ENCODE data around the gene GOLGA6L25. TPM values are rescaled to one million over a fixed set of nuclear protein-coding genes. Genes with fewer than 3 reads are reported as not detected.
"Not testable (repeated sequence)": the region's sequence is repeated elsewhere in the genome, so short reads cannot be mapped to it uniquely, and the experiment has no call there.

GOLGA6L25 gene, protein sequence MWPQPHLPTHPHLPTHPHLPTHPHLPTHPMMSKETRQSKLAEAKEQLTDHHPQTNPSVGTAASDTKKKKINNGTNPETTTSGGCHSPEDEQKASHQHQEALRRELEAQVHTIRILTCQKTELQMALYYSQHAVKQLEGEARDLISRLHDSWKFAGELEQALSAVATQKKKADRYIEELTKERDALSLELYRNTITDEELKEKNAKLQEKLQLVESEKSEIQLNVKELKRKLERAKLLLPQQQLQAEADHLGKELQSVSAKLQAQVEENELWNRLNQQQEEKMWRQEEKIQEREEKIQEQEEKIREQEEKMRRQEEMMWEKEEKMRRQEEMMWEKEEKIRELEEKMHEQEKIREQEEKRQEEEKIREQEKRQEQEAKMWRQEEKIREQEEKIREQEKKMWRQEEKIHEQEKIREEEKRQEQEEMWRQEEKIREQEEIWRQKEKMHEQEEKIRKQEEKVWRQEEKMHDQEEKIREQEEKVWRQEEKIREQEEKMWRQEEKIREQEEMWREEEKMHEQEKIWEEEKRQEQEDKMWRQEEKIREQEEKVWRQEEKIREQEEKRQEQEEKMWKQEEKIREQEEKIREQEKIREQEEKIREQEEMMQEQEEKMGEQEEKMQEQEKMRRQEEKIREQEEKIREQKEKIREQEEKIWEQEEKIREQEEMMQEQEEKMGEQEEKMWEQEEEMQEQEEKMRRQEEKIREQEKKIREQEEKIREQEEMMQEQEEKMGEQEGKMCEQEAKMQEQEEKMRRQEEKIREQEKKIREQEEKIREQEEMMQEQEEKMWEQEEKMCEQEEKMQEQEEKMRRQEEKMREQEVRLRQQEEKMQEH
- total RNA-seq, result not detected

GRCh38 chr15:28553268-28553667 lies at the start of gene GOLGA6L25:
Gene GOLGA6L25 (plus strand): TSS chr15:28553568. CDS start chr15:28553629, 61 bp downstream.
- H3K27ac Mint-ChIP-seq; H3K36me3 Mint-ChIP-seq (ENCODE audit: low read depth); CTCF ChIA-PET; POLR2A ChIA-PET; H3K4me3 Mint-ChIP-seq; H3K4me1 Mint-ChIP-seq; H3K27me3 Mint-ChIP-seq; H3K9me3 Mint-ChIP-seq; DNase-seq: not testable (repeated sequence)

- H3K4me3 Mint-ChIP-seq; CTCF ChIA-PET; H3K4me1 Mint-ChIP-seq; DNase-seq; POLR2A ChIA-PET; H3K36me3 Mint-ChIP-seq (ENCODE audit: low read depth); H3K27ac Mint-ChIP-seq; H3K9me3 Mint-ChIP-seq; H3K27me3 Mint-ChIP-seq: not testable (repeated sequence)
Observed at GRCh38 chr15:28508217-28508889, 45.0 kb upstream of the GOLGA6L25 start.

DNA sequence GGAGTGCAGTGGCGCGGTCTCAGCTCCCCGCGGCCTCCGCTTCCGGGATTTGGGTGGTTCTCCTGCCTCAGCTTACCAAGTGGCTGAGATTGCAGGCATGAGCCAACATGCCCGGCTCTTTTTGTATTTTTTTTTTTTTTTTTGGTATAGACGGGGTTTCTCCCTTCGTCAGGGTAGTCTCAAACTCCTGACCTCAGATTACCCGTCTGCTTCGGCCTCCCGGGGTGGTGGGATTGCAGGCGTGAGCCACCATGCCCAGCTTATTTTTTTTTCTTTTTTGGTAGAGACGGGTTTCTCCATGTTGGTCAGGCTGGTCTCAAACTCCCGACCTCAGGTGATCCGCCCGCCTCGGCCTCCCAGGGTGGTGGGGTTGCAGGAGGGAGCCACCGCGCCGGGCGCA lies 39.2 kb upstream of the GOLGA6L25 start:
- DNase-seq; H3K27me3 Mint-ChIP-seq; H3K27ac Mint-ChIP-seq; POLR2A ChIA-PET; H3K4me3 Mint-ChIP-seq; H3K36me3 Mint-ChIP-seq (ENCODE audit: low read depth); H3K4me1 Mint-ChIP-seq; CTCF ChIA-PET; H3K9me3 Mint-ChIP-seq: not testable (repeated sequence)

GRCh38 chr15:28515208-28515607 lies 38.2 kb upstream of the GOLGA6L25 start:
- POLR2A ChIA-PET; H3K9me3 Mint-ChIP-seq; DNase-seq; H3K4me3 Mint-ChIP-seq; H3K27ac Mint-ChIP-seq; CTCF ChIA-PET; H3K4me1 Mint-ChIP-seq; H3K27me3 Mint-ChIP-seq; H3K36me3 Mint-ChIP-seq (ENCODE audit: low read depth): not testable (repeated sequence)

DNA sequence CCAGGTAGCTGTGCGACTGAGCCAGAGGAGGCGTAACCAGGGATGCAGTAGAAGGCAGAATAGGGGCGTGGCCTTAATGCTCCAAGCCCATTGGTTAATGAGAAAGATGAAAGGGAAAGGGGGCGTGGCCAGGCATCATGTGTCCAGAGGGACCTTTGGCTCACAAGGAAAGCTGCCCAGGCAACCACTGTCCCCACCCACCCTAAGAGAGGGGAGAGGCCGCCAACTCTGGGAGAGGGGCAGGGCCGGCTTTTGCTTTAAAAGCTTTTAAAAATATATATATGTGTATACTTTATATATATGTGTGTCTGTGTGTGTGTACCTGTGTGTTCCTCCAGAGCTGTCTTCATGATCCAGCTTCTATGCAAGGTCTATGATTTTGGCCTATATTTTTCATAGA lies 20.4 kb upstream of the GOLGA6L25 start, which contains the start of gene GOLGA8G:
Gene GOLGA8G (minus strand): TSS at position 18 of the 400 bp plus-strand sequence. CDS start 62 bp downstream, outside the sequence.
- POLR2A ChIA-PET, H3K4me3 Mint-ChIP-seq, H3K27me3 Mint-ChIP-seq: not testable (repeated sequence)

DNA sequence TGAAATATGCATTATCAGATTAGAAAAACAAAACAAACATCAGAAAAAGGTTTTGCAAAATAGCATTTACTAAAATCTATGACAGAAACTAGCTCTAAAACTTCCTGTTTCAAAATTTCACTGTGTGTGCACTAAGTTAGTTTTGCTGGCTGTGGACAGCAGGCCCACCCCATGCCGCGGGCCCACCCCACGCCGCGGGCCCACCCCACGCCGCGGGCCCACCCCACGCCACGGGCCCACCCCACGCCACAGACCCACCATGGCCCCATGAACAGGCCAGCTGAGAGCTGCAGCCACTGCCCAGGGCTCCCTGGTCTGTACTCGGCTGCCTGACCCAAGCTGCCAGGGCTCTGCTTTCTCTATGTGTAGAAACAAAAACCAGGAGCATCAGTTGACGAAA lies 20.0 kb downstream of the GOLGA6L25 start:
- H3K36me3 Mint-ChIP-seq (ENCODE audit: low read depth); POLR2A ChIA-PET; H3K27ac Mint-ChIP-seq; DNase-seq; H3K4me1 Mint-ChIP-seq; H3K9me3 Mint-ChIP-seq; CTCF ChIA-PET; H3K27me3 Mint-ChIP-seq; H3K4me3 Mint-ChIP-seq: not testable (repeated sequence)

More for the DNA sequence above, 20.4 kb upstream of the GOLGA6L25 start, which contains the start of gene GOLGA8G:
- DNase-seq; H3K27ac Mint-ChIP-seq; H3K36me3 Mint-ChIP-seq (ENCODE audit: low read depth); H3K4me1 Mint-ChIP-seq; H3K9me3 Mint-ChIP-seq; CTCF ChIA-PET: not testable (repeated sequence)

DNA sequence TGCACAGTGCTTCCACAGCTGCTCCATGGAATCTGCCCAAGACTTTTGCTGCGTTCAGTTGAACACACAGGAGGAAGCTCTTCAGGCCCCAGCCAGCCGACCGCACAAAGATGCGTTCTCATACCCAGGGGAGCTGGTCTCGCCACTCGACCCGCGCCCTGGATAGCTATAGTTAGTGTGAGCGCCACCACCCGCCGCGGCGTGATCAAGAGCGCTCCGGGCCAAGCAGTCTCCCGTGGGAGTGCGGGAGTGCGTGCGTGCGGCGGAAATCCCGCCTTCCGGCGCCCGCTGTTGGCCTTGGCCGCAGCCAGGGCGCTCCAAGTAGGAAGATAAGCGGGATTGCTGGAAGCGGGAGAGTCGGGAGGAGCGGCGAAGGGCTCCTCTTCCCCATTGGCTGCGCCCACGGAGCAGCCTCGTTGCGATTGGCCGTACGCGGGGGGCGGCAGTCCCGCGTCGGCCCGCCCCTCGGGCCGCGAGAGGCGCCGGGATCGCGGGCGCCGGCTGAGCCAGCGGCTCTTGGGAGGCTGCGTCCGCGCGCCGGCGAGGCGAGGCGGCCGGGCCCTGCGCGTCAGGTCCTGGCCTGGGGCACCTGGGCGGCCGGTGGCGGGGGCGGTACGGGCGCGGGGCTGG lies 35.7 kb downstream of the GOLGA6L25 start:
- POLR2A ChIA-PET; H3K9me3 Mint-ChIP-seq; H3K27me3 Mint-ChIP-seq; CTCF ChIA-PET; DNase-seq; H3K36me3 Mint-ChIP-seq (ENCODE audit: low read depth); H3K27ac Mint-ChIP-seq; H3K4me1 Mint-ChIP-seq; H3K4me3 Mint-ChIP-seq: not testable (repeated sequence)

GRCh38 chr15:28589769-28590168 lies 36.4 kb downstream of the GOLGA6L25 start:
- peak; percentile 11 for DNase-seq
- CTCF ChIA-PET, result not testable (repeated sequence)
- peak overlapping the region; percentile 93 for H3K27ac Mint-ChIP-seq

DNA sequence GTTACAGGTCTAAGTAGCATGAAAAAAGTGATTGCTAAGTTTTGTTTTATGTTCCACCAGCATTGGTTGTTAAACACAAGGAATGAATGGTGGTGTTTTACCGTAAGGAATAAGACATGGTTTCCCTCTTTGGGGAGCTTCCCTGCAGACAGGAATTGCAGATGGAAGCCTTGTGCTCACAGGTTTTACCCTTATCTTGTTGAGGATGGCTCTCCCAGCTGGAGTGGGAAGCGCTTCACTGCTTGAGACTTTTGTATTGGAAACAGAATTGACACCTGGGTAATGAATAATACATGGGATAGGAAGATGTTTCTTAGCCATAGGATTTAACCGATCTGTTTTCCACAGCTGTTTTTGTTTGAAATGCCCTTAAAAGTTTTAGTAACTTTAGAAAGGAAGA lies 39.0 kb downstream of the GOLGA6L25 start:
- H3K27me3 Mint-ChIP-seq; H3K27ac Mint-ChIP-seq; H3K4me1 Mint-ChIP-seq; POLR2A ChIA-PET; CTCF ChIA-PET; H3K36me3 Mint-ChIP-seq (ENCODE audit: low read depth); DNase-seq; H3K4me3 Mint-ChIP-seq; H3K9me3 Mint-ChIP-seq: not testable (repeated sequence)

More at GRCh38 chr15:28589769-28590168, 36.4 kb downstream of the GOLGA6L25 start:
- H3K4me3 Mint-ChIP-seq, result peak overlapping the region; percentile 81
- POLR2A ChIA-PET; H3K27me3 Mint-ChIP-seq; H3K9me3 Mint-ChIP-seq; H3K4me1 Mint-ChIP-seq; H3K36me3 Mint-ChIP-seq (ENCODE audit: low read depth): not testable (repeated sequence)

GRCh38 chr15:28593424-28594129 lies 40.2 kb downstream of the GOLGA6L25 start:
- DNase-seq; H3K9me3 Mint-ChIP-seq; H3K4me1 Mint-ChIP-seq; H3K36me3 Mint-ChIP-seq (ENCODE audit: low read depth); H3K27ac Mint-ChIP-seq; POLR2A ChIA-PET; CTCF ChIA-PET; H3K27me3 Mint-ChIP-seq; H3K4me3 Mint-ChIP-seq: not testable (repeated sequence)

DNA sequence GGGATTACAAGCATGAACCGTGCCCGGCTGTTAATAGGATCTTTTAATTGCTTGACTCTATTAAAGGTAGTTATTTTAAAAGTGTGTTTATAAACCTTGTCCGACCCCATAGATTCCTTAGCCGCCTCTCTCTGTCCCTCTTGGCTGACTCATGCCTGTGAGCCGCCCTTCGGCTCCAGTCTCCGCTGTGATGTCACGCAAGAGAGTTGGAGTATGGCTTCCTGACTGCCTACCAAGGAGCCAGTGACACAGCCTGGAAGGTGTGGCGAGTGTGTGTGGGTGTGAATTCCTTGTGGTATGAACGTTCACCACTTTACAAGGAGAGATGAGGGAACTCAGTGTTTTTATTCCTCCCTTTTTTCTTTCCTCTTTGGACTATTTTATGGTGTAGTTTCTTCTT lies 44.1 kb downstream of the GOLGA6L25 start:
- H3K9me3 Mint-ChIP-seq; CTCF ChIA-PET; H3K36me3 Mint-ChIP-seq (ENCODE audit: low read depth); DNase-seq; H3K27ac Mint-ChIP-seq; H3K27me3 Mint-ChIP-seq; H3K4me1 Mint-ChIP-seq; POLR2A ChIA-PET; H3K4me3 Mint-ChIP-seq: not testable (repeated sequence)

DNA sequence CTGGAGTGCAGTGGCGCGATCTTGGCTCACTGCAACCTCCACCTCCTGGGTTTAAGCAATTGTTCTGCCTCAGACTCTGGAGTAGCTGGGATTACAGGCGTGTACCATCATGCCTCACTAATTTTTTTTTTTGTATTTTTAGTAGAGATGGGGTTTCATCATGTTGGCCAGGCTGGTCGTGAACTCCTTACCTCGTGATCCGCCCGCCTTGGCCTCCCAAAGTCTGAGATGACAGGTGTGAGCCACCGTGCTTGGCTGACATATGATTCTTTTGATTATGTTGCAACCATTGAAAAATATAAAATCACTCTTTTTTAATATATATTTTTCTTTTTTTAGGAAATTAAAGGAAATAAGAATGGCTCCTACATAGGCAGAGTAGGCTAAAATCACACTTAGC lies 44.8 kb downstream of the GOLGA6L25 start:
- H3K36me3 Mint-ChIP-seq (ENCODE audit: low read depth); POLR2A ChIA-PET; H3K9me3 Mint-ChIP-seq; H3K4me3 Mint-ChIP-seq; H3K27me3 Mint-ChIP-seq; H3K27ac Mint-ChIP-seq; CTCF ChIA-PET; H3K4me1 Mint-ChIP-seq; DNase-seq: not testable (repeated sequence)

Data from activated CD4-positive, alpha-beta T cell treated with anti-CD3 and anti-CD28 coated beads, Interleukin-2, amount 10 ng/mL, durations not matched to agents 7 days and 5 days (primary cell).